ENCODE data around the gene ATP4B.

Gene ATP4B

DNA sequence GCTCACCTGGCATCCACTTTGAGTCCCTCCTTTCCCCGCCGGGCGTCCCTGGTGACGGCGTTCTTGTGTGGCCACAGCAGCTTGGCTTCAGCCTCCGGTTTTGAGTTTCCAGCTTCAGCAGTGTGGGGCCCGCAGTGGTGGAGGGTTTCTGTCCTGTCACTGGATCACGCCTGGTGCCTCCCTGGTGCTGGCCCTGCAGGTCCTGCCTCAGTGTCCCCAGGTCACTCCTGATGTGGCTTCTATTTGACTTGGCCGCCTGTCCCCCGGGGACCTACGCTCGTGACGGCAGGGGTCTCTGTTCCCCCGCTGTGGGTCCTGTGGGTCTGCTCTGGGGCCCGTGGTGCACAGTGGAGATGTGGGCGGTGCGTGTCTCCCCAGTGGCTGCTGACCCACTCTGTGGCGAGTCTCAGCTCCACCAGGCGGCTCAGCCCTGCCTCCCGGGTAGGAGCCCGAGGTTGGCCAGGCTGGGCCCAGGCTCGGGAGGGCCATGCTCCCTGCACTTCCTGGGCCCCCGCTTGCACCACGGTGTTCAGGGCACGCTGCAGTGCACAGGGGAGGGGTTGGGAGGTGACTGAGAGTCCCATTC lies 1.9 kb downstream of the ATP4B start:
- DNase-seq = no peak

GRCh38 chr13:113655346-113656002 lies 2.5 kb downstream of the ATP4B start:
- no peak for DNase-seq

DNA sequence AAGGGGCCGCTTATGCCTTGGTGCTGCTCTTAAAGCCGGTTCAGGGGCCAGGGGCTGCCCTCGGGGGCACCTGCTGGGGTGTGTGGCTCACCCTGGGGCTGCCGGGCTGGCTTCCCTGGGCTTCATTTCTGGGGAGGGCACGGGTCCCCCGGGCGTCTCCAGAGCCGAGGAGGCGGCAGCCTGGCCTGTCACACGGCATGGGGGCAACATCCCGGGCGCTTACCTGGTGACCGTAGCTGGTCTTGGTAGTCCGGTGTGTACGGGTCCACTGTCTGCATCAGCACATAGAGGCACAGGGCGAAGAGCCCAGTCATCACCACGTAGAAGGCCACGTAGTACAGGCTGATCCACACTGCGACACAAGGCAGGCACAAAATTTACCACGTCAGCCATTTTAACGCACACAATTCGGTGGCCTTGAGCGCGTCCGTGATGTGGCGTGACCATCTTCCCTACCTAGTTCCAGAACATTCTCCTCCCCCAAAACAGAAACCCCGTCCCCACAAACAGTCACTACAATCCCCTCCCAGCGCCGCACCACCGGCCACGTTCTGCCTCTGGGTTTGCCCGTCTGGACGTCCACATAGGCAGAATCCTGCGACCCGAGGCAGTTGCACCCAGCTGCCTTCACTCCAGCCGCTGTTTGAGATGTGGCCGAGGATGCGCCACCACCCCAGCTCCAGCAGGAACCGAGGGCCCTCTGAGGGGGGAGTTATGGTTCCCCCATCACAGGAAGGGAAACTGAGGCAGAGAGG lies 3.2 kb downstream of the ATP4B start:
- no peak for DNase-seq

GRCh38 chr13:113654175-113654560 lies 3.8 kb downstream of the ATP4B start:
- DNase-seq = no peak

DNA sequence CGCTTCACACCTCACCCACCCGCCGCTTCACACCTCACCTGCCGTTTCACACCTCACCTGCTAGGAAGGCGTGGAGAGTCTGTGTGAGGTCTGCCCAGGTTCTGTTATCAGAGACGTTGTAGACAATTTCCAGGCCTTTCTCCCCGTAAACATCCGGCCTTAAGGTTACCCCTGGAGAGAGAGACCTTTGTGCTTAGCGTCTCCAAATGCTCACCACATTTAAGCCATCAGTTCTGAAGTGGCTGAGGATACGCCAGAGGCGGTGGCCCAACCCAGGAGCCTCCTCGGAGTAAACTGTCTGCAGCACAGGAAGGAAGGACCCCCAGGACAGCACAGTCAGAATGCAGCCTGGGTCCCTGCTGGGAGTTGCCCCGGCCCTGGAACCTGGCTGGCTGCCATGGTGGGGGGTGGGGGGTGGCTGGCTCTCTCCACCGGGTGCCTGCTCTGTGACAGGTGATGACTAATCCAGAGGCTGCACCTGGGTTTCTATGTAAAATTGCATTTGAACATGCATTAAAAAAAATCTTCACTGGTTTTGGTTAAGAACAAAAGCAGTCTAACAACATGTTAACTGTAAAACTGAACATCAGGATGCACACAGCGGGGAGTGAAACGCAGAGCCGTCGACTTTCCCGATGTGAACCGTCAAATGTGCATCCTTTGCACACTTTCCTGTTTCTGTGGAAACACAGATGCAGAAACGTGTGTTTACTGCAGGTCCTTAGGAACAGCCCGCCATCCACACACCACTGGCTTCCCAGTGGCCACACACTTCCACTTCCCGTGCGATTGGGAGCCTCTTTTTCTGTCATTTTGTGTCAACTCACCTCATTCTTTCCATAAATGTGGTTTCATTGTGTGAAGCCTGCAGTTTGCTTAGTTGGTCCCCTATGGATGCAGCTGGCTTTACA lies 4.5 kb downstream of the ATP4B start:
- no peak for DNase-seq

DNA sequence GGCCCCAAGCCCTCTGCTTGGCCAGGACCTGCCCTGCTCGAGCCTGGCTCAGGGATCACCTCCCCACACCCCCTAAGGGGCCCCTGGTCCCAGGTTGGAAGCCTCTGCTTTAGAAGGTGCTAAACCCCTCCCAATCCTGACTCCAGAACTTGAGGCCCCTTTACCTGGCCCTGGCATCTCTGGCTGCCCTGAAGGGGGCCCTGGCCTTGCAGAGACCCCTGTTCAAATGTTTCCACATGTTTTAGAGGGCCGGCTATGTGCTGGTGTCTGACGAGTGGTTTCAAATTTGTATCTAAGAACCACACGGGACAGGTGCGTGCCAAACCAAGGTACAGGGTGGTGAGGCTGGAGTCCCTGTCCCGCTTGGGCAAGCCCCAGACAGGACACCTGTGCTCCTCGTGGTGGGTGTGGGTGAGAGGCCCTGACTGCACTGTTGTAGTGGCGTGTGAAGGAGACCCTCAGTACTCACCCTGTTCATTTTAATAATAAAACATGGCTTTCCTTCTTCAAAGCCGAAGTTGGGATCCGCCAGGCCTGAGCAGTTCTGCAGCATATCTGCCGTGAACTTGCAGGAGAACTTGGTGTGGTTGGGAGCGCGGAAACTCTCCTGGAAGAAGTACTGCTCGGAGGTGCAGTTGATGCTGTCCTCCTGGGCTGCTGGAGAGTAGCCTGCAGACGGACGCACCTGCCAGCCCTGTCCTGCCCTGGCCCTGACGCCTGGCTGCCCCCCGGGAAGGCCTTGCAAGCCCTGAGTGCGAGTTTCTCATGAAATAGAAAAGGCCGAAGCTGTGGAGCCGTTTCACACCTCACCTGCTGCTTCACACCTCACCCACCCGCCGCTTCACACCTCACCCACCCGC lies 5.4 kb downstream of the ATP4B start:
- no peak for DNase-seq

DNA sequence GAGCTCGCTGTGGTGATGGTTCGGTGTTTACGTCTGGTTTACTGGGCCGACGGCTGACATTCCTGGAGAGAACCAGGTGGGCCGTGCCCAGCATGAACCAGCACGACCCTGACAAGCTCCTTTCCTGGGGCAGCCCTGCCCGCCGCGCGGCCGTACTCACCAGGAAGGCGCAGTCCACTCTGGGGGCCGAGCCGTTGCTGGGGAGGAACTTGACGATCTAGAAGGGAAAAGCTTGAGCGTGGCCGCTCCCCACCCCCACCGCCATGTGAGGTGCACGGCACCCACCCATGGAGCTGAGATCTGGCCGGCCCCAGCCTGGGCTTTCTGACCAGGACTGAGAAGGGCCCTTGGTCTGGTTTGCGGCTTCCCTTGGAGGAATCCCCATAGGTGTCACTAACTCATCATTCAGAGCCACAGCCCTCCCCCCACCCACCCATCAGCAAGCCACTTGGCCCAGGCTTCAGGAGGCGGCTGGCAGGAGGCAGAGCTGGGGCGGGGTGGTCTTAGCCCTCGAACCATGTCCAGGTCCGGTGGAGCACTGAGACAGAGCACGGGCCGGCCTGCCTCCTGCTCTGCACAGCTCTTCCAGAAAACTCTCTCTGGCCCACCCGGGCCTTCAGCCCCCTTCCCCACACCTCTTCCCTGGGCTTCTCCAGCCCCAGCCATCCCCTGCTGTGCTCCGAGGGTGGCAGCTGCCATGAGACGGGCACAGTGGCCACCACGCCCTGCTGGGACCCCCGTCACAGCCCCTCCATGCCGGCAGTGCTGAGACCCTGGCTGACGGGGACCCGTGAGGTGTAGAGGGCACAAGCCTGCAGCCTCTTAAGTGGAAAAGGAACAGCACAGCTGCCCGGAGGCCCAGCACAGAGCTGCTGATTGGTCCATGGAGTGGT lies 6.2 kb downstream of the ATP4B start:
- no peak for DNase-seq

GRCh38 chr13:113650731-113651148 lies 7.3 kb downstream of the ATP4B start:
- DNase-seq = no peak

DNA sequence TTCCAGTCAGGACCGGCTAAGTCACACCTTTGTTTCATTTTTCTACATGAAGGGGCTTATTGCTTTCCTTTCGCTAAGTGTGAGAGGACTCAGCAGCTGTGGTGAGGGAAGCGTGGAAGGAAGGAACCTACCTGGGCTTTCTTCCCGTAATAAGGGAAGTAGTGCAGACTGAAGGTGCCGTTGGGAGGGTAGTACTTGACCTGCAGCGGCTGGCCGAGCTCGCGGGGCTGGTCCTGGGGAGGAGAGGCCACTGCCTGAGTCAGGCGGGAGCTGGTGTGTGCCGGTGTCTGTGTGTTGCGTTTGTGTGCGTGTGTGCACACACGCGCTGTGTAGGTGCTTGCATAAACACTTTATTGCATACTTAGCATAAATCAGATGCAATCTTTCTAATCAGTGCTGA lies 7.7 kb downstream of the ATP4B start:
- DNase-seq = no peak

DNA sequence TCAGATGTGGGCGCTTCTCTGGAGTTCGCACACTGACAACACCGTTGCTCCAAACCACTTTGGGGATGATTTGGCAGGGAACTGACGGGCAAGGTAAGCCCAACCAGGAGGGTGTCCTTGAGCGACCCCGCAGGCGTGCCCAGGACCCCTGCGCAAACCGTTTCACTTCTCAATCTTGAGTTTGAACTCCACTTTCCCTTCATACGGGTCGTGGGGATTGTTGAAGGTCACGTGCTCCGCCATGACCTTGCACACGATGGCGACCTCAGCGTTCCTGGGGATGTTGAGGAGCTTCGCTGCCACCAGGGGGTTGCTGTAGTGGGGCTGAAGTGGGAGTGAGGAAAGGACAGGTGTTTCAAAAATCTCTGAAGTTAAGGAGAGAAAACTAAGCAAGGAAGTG lies 8.8 kb downstream of the ATP4B start:
- DNase-seq = no peak

- no peak for DNase-seq
These were observed 9.8 kb downstream of the ATP4B start for GRCh38 chr13:113648216-113648610.

DNA sequence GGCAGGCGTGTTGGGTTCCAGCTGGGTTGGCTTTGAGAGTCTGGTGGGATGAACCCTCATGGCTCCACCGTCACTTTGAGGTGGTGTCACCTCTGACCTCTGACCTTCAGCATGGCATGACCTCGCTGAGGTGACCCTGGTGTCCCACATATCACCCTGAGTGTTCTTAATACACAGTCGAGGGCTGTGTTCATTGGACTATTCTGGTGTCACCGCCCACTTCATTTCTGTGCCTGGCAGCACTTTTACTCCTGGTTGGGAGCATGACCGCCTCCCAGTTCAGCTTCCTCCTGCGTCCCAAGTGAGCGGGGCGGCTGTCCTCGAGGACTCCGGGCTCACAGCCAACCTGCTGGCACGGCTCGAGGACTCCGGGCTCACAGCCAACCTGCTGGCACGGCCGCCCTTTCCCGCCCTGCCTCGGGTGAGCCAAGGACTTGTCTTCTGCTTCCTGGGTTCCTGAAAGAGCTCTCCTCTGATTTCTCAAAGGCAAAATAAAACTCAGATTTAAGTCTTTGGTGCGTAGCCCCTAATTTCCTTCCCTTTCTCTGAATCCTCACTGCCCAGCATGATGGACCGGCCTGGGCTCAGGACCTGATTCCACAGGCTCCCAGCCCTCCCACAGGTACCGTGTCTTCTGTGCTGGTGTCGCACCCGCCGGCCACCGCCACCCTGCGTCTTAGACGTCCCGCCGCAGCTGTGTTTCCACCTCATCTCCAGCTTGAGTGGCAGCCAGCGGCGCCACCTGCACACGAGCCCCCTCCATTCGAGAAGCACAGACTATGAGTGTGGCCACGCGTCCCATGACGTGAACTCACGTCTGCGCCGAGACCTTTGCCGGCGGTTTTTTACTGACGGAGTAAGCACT lies 10.4 kb downstream of the ATP4B start:
- DNase-seq = no peak

GRCh38 chr13:113646921-113647340 lies 11.1 kb downstream of the ATP4B start:
- no peak for DNase-seq

DNA sequence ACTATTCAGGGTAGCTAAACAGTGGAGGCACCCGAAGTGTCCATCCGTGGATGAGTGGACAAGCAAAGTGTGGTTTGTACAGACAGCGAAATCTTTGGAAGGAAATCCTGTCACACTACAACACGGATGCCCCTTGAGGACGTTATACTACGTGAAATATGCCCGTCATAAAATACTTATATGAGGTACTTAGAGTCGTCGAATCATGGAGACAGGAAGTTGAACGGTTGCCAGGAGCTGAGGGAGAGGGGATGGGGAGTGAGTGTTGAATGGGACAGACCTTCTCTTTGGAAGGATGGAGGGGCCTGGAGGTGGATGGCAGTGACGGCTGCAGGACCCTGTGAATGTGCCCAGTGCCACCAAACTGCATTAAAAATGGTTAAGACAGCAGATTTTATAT lies 11.6 kb downstream of the ATP4B start:
- no peak for DNase-seq

DNA sequence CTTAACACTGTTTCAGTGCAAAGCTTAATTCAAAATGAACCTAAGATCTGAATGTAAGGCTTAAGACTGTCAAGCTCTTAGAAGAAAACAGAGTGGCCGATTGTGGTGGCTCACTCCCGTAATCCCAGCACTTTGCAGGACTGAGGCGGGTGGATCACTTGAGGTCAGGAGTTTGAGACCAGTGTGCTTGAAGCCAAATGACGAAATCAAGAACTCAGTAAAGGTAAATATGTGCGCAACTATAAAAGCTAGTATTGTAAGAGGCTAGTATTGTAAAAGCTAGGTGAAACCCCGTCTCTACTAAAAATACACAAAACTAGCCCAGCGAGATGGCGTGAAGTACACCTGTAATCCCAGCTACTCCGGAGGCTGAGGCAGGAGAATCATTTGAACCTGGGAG lies 12.7 kb downstream of the ATP4B start:
- no peak for DNase-seq

- DNase-seq = no peak
These were observed 13.2 kb downstream of the ATP4B start for GRCh38 chr13:113644800-113645199.

DNA sequence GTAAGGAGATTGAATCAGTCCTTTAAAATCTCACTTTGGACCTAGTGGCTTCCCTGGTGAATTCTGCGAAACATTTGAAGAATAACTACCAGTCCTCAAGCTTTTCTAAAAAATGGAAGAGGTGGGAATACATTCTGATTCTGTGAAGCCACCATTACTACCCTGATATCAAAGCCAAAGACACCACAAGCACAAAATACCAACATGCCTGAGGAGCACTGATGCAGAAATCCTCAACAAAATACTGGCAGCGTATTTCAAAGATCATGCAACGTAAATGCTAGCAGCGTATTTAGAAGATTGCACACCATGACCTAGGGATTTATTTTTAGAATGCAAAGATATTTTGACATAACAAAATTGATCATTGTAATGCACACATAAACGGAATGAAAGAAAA lies 14.4 kb downstream of the ATP4B start:
- no peak for DNase-seq

DNA sequence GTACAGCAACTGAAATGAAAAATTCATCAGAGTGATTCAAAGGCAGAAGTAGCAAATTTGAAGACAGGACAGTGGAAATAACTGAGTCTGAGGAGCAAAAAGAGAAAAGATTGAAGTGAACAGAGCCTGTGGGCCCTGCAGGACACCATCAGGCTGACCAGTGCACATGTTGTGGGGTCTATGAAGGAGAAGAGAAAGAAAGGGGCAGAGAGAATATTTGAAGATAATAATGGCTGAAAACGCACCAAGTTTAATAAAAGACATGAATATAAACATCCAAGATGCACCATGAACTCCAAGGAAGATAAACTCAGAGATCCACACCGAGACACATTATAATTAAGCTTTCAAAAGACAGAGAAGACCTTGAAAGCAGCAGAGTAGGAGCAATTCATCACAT lies 15.4 kb downstream of the ATP4B start:
- DNase-seq = no peak

GRCh38 chr13:113641426-113641825 lies 16.6 kb downstream of the ATP4B start:
- no peak for DNase-seq

DNA sequence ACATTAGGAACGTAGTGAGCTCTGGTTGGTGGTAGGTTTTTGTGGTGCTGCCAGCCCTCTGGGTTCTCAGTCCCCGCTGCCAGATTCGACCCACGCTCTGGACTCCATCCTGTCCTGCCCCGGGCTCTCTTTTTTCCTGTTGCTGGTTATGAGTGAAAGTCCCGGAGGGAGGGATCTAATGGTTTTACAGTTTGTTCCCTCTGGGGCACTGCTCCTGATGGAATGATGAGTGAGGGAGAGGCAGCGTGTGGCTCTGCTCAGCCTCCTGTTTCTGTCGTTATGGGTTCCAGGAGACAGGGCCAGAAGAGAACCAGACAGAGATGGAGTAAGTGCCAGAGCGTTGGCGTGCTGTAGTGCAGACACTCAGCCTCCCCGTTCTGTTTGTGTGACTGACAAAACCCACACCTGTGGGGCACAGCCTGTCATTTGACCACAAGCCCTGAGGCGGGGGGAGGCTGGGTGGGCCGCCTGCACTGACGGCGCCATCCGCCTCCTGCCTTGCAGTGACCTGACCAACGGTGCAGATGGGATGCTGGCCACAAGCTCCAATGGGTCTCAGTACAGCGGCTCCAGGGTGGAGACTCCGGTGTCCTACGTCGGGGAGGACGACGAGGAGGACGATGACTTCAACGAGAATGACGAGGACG lies 18.3 kb downstream of the ATP4B start:
- no peak for DNase-seq
